ENCODE measurements around the gene GAMT. TPM values are rescaled to one million over a fixed set of nuclear protein-coding genes. Genes with fewer than 3 reads are reported as not detected.
A peak's percentile ranks its signal among the peaks of the same experiment; 100 is the strongest.

The GAMT gene
- total RNA-seq, 1 donor from 2014 or later = 7.8 TPM

DNA sequence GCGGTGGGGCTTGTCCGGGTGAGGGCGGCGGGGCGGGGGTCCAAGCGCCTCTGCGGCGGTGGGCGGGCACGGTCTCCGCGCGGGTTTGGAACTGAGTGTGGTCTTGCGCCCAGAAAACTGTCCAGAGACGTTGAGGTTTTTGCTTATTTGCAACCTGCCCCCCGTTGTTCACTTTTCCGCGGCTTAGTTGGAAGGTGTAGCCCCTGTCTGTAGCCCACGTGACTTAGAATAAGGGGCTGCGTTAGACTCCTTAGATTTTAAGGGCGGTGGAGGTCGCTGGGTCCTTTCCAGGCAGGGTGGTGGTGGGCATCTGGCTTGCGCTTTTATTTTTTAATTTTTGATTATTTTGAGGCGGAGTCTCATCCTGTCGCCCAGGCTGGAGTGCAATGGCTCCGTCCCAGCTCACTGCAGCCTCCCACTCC is 37.6 kb upstream of the GAMT start:
- H3K27me3 ChIP-seq (ENCODE audit: low read depth) = no peaks in the 10 kb centered on the region
- peak overlapping the region; percentile 92 for H3K27ac ChIP-seq
- TF ChIP-seq CTCF (IDR thresholded peaks at IDR 0.05) = no peak
- peaks cover 59% of the 10 kb centered on the region for H3K36me3 ChIP-seq
- intact Hi-C loops (cut with DNase I) = no loop called here
- H3K9me3 ChIP-seq = no peaks in the 10 kb centered on the region
- ATAC-seq = peak in 1 of 2 donors; percentile 1
- DNase-seq = no peak
- H3K4me3 ChIP-seq = peak overlapping the region; percentile 98
- peaks cover 20% of the 10 kb centered on the region for H3K4me1 ChIP-seq

GRCh38 chr19:1438035-1438932 is 36.9 kb upstream of the GAMT start, which contains the start of gene RPS15:
RPS15 (plus strand) TSS chr19:1438396; CDS start chr19:1438426, 30 bp downstream.
- Histone ChIP-seq H3K36me3 (peaks cover 66% of the 10 kb centered on the region), H3K9me3 (no peaks in the 10 kb centered on the region), H3K27ac (peak within 1 kb of the TSS; percentile 92), H3K4me1 (peaks cover 20% of the 10 kb centered on the region), H3K4me3 (peak within 1 kb of the TSS; percentile 98), H3K27me3 (ENCODE audit: low read depth) (no peaks in the 10 kb centered on the region)
- peak; percentile 96 for DNase-seq
- ATAC-seq = peak; percentile 96
- TF ChIP-seq CTCF (IDR thresholded peaks at IDR 0.05) = peak; percentile 96
- intact Hi-C loops (cut with DNase I) = no loop called here

DNA sequence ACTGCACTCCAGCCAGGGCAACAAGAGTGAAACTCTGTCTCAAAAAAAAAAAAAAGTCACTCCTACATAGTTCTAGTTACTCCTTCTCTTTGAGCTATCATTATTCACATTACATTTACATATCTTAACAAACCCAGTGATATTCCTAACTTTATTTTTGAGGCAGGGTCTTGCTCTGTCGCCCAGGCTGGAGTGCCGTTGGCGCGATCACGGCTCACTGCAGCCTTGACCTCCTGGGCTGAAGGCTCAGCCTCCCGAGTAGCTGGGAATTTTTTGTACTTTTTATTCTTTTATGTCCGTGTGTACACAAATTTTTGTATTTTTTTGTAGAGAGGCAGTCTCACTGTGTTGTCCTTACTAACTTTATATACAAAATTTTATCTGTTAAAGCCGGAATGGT is 36.3 kb upstream of the GAMT start:
- TF ChIP-seq CTCF (IDR thresholded peaks at IDR 0.05) = no peak
- no peaks in the 10 kb centered on the region for H3K9me3 ChIP-seq
- H3K4me1 ChIP-seq = peaks cover 20% of the 10 kb centered on the region
- H3K4me3 ChIP-seq = peak overlapping the region; percentile 98
- peaks cover 66% of the 10 kb centered on the region for H3K36me3 ChIP-seq
- peak overlapping the region; percentile 92 for H3K27ac ChIP-seq
- ATAC-seq = no peak
- intact Hi-C loops (cut with DNase I) = no loop called here
- no peak for DNase-seq
- H3K27me3 ChIP-seq (ENCODE audit: low read depth) = no peaks in the 10 kb centered on the region

GRCh38 chr19:1435378-1435989 is 34.1 kb upstream of the GAMT start:
- Histone ChIP-seq H3K27me3 (ENCODE audit: low read depth) (no peaks in the 10 kb centered on the region), H3K9me3 (no peaks in the 10 kb centered on the region), H3K4me3 (no peak overlapping the region), H3K36me3 (peaks cover 66% of the 10 kb centered on the region), H3K4me1 (peaks cover 20% of the 10 kb centered on the region), H3K27ac (no peak overlapping the region)
- no peak for TF ChIP-seq CTCF (IDR thresholded peaks at IDR 0.05)
- intact Hi-C loops (cut with DNase I) = no loop called here
- ATAC-seq (no peak), DNase-seq (no peak)

DNA sequence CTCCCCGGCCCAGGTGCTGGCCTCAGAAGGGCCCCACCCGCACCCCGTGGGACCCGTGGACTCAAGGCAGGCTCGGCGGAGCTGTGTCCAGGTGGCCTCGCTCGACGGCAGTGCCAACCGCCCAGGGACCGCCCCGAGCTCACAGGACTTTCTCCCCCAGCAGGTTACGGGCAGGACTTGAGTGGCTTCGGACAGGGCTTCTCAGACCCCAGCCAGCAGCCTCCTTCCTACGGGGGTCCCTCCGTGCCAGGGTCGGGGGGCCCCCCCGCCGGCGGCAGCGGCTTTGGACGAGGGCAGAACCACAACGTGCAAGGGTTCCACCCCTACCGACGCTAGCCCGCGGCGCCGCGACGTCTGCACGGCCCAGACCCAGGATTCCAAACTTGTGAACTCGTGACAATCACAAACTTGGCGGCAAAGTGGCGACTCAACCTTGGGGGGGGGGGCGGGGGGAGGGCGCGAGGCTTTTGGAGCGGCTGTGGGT is 33.3 kb upstream of the GAMT start:
- Histone ChIP-seq H3K36me3 (peaks cover 66% of the 10 kb centered on the region), H3K4me1 (peaks cover 13% of the 10 kb centered on the region), H3K27ac (no peak overlapping the region), H3K9me3 (no peaks in the 10 kb centered on the region), H3K4me3 (no peak overlapping the region), H3K27me3 (ENCODE audit: low read depth) (no peaks in the 10 kb centered on the region)
- ATAC-seq (no peak), DNase-seq (no peak)
- intact Hi-C loops (cut with DNase I) = no loop called here
- TF ChIP-seq CTCF (IDR thresholded peaks at IDR 0.05) = no peak

Measured in lower lobe of right lung (tissue), 2 donors.